ENCODE results near the gene KCTD7.
"Not testable (repeated sequence)": the region's sequence is repeated elsewhere in the genome, so short reads cannot be mapped to it uniquely, and the experiment has no call there.

The KCTD7 gene

GRCh38 chr7:66617295-66617694 lies 11.4 kb upstream of the KCTD7 start:
- DNase-seq (ENCODE audit: low read depth in 2 of 2): no peak

GRCh38 chr7:66619341-66619948 lies 9.2 kb upstream of the KCTD7 start:
- not testable (repeated sequence) for DNase-seq (ENCODE audit: low read depth in 2 of 2)

- no peak for DNase-seq (ENCODE audit: low read depth in 2 of 2)
Observed at GRCh38 chr7:66626331-66626934, 2.2 kb upstream of the KCTD7 start.

- no peak for DNase-seq (ENCODE audit: low read depth in 2 of 2)
Observed at GRCh38 chr7:66627151-66627681, 1.5 kb upstream of the KCTD7 start.

- no peak for DNase-seq (ENCODE audit: low read depth in 2 of 2)
Observed at GRCh38 chr7:66627881-66628360, 760 bp upstream of the KCTD7 start.

- DNase-seq (ENCODE audit: low read depth in 2 of 2): no peak
Observed at GRCh38 chr7:66629222-66630062, 761 bp downstream of the KCTD7 start.

- no peak for DNase-seq (ENCODE audit: low read depth in 2 of 2)
Observed at GRCh38 chr7:66630531-66630930, 1.9 kb downstream of the KCTD7 start.

- DNase-seq (ENCODE audit: low read depth in 2 of 2): no peak
Observed at GRCh38 chr7:66631471-66631870, 2.8 kb downstream of the KCTD7 start.

- DNase-seq (ENCODE audit: low read depth in 2 of 2): no peak
Observed at GRCh38 chr7:66634816-66635215, 6.1 kb downstream of the KCTD7 start.

- not testable (repeated sequence) for DNase-seq (ENCODE audit: low read depth in 2 of 2)
Observed at GRCh38 chr7:66635322-66635981, 6.8 kb downstream of the KCTD7 start.

GRCh38 chr7:66635982-66636546 lies 7.4 kb downstream of the KCTD7 start:
- DNase-seq (ENCODE audit: low read depth in 2 of 2): not testable (repeated sequence)

- DNase-seq (ENCODE audit: low read depth in 2 of 2): no peak
Observed at GRCh38 chr7:66638309-66639099, 9.8 kb downstream of the KCTD7 start.

- no peak for DNase-seq (ENCODE audit: low read depth in 2 of 2)
Observed at GRCh38 chr7:66639773-66640172, 11.1 kb downstream of the KCTD7 start.

GRCh38 chr7:66640802-66641525 lies 12.3 kb downstream of the KCTD7 start:
- DNase-seq (ENCODE audit: low read depth in 2 of 2): no peak

- no peak for DNase-seq (ENCODE audit: low read depth in 2 of 2)
Observed at GRCh38 chr7:66641526-66641871, 12.8 kb downstream of the KCTD7 start.

GRCh38 chr7:66642186-66642585 lies 13.5 kb downstream of the KCTD7 start:
- DNase-seq (ENCODE audit: low read depth in 2 of 2): no peak

- DNase-seq (ENCODE audit: low read depth in 2 of 2): no peak
Observed at GRCh38 chr7:66642932-66643331, 14.3 kb downstream of the KCTD7 start.

GRCh38 chr7:66643395-66643794 lies 14.7 kb downstream of the KCTD7 start:
- DNase-seq (ENCODE audit: low read depth in 2 of 2): no peak

- DNase-seq (ENCODE audit: low read depth in 2 of 2): not testable (repeated sequence)
Observed at GRCh38 chr7:66651026-66651425, 22.3 kb downstream of the KCTD7 start.

- not testable (repeated sequence) for DNase-seq (ENCODE audit: low read depth in 2 of 2)
Observed at GRCh38 chr7:66653719-66654274, 25.1 kb downstream of the KCTD7 start.

All from stimulated activated CD8-positive, alpha-beta memory T cell treated with anti-CD3 and anti-CD28 coated beads, Interleukin-7, amount 100 ng/mL, for 1 hour (primary cell).